Pons (tissue), 1 donor: ENCODE data around the gene RPS19.

Experiments used
- DNase-seq: peaks from one replicate; pipeline ENCODE4 v3.0.0-alpha.2; 2016; ENCODE audit warnings: low spot score

RPS19 gene

DNA sequence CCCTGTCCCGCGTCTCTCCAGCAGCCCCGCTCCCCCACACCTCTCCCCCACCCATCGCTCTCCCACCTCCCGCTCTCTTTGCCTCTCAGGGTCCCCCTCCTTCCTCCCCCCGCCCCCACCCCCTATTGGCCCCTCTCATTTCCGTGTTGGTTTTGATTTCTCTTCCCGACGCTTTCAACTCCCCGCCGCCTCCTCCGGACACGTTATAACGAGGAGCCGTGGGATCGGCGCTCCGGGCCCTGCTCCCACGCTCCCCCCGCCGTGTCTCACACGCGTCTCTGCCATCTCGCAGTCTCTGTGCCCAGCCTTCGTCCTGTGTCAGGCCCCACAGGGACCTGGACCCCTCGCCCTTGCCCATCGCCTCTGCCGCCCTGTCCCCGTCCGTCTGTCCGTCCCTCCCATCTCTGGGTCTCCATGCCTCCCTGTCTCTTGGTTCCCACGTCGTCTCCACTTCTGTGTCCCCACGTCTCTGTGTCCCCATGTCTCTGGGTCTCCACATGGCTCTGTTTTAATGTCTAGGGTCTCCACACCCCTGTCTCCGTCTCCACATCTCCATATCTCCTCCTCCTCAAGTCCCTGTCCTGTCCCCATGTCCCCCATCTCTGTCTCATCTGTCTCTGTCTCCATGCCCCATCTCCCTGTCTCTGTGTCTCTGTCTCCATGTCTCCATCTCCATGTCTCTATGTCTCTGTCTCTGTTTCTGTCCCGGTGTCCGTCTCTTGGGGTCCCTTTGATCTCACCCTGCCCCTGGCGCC lies 55.1 kb downstream of the RPS19 start:
- DNase-seq, result no peak

GRCh38 chr19:41915776-41916414 lies 55.8 kb downstream of the RPS19 start:
- no peak for DNase-seq

DNA sequence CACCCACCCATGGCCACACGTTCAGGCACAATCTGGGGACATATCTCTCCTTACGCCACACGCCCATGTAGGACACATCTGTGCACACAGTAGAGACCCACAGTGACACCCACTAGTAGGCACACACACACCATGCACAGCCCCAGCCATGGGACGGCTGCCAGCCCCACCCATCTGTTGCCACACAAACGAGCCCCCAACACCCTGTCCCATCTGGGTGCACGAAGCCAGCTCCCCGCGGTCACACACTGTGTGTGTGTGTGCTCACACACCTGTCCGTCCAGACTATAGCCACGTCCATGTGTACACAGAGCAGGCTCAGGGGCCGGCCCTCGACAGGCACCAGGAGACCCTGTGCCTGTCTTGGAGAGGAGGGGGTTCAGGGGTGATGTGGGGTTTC lies 57.6 kb downstream of the RPS19 start:
- no peak for DNase-seq

DNA sequence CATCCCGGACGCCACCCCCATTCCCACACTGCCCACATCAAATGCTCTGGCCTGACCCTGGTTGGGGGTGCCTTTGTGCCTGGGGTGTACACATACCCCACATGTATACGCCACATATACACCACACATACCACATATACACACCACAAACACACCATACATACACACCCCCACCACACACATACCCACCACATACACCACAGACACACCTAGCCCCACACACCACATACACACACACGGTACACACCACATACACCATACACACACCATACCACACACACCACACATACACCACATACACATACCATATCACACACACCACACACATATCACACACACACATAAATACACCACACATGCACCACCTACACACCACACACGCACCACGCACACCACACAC lies 58.0 kb downstream of the RPS19 start:
- DNase-seq, result no peak

DNA sequence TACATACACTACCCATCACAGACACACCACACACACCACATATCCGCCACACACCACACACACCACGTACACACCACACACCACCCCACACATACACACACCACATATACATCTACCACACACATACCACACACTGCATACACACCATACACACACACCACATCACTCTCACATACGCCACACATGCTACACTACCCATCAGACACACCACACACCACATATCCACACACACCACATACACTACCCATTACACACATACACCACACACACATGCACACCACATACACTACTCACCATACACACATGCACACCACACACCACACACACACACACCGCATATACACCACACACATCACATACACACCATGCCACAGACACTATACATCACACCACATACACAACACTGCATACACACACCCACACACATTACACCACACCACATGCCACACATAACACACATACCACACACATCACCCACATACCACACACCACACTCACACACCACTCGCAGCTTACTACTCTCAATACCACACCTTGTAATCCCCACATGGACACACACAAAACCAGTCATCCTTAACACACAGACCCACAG lies 58.7 kb downstream of the RPS19 start:
- DNase-seq, result no peak

GRCh38 chr19:41919948-41920712 lies 60.1 kb downstream of the RPS19 start:
- DNase-seq, result no peak

GRCh38 chr19:41920882-41921576 lies 61.0 kb downstream of the RPS19 start:
- DNase-seq, result no peak

DNA sequence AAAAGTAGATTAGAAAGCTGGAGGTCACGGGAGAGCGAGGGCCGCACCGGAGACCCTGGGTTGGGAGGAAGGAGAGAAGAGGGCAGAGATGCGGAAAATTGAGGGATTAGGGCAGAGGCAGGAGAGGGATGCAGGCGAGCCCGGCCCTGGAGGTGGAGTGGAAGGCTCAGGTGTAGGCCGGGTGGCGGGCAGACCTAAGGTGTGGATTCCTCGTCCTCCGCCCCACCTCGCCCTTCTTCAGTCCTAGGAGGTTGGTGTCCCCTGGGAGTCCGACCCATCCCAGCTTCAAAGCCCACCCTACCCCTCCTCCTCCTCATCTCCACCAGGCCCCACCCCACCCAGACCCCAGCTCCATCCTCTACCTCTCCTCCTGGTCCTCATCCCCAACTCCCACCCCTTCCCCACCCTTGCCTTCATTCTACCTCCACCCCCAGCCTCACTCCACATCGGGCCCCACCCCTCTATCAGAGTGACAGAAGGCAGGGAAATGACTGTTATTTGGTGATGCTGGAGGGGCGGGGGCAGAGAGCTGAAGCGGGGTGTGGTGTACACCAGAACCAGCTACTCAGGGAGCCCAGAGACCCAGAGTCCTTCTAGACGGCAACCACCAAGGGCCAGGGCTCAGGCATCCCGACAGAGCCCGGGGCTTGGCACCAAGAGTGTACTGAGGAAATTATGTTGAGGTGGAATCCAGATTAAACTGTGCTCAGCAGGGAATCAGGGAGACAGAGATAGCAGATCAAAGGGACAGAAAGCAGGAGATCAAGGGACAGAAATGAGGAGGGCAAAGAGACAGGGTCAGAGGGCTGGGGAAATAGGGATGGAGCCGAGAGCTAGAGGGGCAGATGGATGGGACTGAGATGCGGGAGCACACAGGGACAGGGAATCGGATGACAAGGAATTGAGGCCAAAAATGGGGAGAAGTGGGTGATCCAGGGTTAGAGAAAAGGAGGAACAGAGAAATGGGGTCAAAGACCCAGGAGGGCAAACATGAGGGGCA lies 61.8 kb downstream of the RPS19 start:
- no peak for DNase-seq
